DMS 273 treated with DMSO at 0.1 percent for 48 hours (cell line): ENCODE results near the gene DEFB129.
A peak's percentile ranks its signal among the peaks of the same experiment; 100 is the strongest.
"Not testable (repeated sequence)": the region's sequence is repeated elsewhere in the genome, so short reads cannot be mapped to it uniquely, and the experiment has no call there.

Source experiments
- DNase-seq: peaks from one replicate; lab custom pipeline; 2025; lab: John Stamatoyannopoulos, UW

DEFB129 gene, protein sequence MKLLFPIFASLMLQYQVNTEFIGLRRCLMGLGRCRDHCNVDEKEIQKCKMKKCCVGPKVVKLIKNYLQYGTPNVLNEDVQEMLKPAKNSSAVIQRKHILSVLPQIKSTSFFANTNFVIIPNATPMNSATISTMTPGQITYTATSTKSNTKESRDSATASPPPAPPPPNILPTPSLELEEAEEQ

GRCh38 chr20:226958-227357 lies at the start of gene DEFB129:
DEFB129 (plus strand) TSS chr20:227258; CDS start chr20:227289, 31 bp downstream.
- no peak for DNase-seq

DNA sequence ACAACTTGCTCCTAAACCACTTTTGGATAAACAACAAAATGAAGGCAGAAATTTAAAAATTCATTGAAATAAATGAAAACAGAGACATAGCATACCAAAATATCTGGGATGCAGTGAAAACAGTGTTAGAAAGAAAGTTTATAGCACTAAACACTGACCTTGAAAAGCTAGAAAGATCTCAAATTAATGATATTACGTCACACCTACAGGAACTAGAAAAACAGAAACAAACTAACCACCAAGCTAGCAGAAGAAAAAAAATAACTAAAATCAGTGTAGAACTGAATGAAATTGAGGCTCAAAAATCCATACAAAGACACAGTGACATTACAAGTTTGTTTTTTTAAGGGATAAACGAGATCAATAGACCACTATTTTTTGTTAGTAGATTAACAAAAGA lies 42.8 kb upstream of the DEFB129 start:
- no peak for DNase-seq

GRCh38 chr20:187733-188132 lies 39.3 kb upstream of the DEFB129 start:
- DNase-seq = no peak

- DNase-seq = no peak
Observed at GRCh38 chr20:189611-190010, 37.4 kb upstream of the DEFB129 start, which contains the start of gene DEFB128. DEFB128 (minus strand) TSS chr20:189711; CDS start chr20:189623, 88 bp downstream.

DNA sequence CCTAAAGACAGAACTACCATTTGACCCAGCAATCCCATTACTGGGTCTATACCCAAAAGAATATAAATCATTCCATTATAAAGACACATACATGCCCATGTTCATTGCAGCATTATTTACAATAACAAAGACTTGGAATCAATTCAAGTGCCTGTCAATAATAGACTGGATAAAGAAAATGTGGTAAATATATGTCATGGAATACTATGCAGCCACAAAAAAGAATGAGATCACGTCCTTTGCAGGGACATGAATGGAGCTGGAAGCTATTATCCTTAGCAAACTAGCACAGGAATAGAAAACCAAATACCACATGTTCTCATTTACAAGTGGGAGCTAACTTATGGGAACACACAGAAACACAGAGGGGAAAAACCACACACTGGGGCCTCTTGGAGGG lies 28.8 kb upstream of the DEFB129 start:
- DNase-seq = no peak

GRCh38 chr20:199996-200395 lies 27.1 kb upstream of the DEFB129 start:
- DNase-seq = no peak

GRCh38 chr20:203630-204029 lies 23.4 kb upstream of the DEFB129 start:
- DNase-seq = not testable (repeated sequence)

DNA sequence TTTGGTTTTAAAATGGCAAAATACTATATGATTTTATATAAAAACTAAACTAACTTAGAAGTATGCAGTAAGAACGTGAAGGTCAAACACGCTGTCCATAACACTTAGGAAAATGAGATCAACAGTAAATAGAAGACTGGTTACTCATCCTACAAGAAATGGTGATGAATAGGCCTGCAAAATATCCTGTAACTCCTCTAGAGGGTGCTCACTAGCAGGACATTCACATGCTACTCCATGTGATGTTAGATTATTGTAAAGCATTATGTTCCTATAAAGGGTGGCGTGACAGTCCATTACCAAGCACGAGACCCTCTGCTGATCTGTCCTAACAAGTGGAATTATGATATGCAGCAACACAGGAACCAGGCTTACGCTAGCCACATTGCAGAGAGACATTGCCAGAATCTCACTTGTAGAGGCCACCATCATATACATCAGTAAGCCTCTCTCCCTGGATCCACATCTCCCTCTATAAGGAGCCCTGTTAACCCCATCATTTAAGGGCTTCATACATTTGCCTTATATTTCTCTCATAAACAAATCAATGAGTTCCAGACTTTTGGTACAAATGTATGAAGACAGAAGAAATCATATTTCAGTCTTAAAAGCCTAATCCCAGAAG lies 18.0 kb upstream of the DEFB129 start:
- peak; percentile 24 for DNase-seq

DNA sequence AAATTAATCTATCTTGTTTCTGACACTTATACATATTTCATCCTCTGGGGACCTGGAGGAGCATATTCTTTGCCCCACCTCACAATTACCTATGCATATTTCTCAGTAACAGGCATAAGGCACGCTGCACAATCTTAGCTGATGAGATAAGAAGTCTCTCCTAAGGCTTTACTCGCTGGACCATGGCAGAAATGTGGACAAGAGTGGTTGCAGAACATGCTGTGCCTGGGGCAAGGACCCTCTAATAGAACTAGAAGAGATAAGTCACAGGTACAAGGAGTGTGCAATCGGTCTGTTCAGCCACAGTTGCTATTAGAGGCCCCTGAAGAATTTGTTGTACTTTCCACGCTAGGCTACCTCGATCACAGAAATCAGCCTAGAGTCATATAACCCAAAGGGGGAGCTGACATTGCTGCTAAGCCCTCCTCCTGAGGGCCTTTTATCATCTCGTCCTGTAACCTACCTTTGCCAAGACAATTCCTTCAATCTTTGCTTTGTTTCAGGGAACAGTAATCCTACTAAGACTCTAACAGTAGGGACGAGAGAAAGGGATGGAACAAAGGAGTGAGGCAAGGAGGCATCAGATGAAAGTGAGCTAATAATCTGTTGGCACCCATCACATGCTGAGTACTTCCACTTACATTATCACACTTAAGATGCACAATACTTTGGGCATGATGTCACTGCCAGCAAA lies 16.1 kb upstream of the DEFB129 start:
- DNase-seq = no peak

DNA sequence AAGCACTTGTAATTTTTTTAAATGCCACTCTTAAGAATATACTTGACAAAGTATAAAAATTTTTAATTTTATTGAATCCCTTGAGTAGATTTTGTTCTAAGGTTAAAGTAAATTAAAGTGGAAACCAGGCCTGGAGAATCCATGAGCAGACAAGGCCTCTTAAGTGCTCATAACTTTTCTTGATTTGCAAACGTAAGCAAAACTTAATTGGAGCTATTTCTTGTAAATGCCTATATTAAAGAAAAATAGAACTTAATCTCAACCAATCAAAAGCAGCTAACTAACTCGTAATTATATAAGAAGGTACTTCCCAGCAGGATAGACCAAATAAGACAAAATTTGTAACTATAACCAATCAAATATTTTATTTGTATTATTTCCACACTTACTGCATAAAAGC lies 12.7 kb upstream of the DEFB129 start:
- DNase-seq = no peak

DNA sequence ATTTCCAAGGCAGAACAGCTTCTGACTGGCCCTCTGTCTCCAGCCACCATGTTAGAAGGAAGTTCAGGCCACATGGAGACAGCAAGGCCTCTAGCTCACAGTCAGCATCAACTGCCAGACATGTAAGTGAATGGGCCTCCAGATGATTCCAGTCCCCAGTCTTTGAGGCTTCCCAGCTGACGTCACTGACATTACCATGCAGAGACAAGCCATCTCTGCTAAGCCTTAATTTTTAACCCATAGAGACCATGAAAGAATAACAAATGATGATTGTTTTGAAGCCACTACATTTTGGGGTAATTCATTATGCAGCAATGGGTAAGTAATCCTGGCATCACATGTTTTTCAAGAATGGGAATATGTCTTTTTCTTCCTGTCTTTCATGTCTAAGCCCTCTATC lies 11.3 kb upstream of the DEFB129 start:
- DNase-seq = no peak

- no peak for DNase-seq
Observed at GRCh38 chr20:217266-217665, 9.8 kb upstream of the DEFB129 start.

- DNase-seq = peak; percentile 40
Observed at GRCh38 chr20:219290-220115, 7.6 kb upstream of the DEFB129 start.

GRCh38 chr20:221258-221830 lies 5.7 kb upstream of the DEFB129 start:
- no peak for DNase-seq

DNA sequence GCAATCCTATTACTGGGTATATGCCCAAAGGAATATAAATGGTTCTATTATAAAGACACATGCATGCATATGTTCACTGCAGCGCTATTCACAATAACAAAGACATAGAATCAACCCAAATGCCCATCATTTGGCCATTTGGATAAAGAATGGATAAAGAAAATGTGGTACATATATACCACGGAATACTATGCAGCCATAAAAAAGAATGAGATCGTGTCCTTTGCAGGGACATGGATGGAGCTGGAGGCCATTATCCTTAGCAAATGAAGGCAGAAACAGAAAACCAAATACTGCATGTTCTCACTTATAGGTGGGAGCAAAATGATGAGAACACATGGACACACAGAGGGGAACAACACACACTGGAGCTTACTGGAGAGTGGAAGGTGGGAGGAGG lies 1.2 kb upstream of the DEFB129 start:
- not testable (repeated sequence) for DNase-seq

DNA sequence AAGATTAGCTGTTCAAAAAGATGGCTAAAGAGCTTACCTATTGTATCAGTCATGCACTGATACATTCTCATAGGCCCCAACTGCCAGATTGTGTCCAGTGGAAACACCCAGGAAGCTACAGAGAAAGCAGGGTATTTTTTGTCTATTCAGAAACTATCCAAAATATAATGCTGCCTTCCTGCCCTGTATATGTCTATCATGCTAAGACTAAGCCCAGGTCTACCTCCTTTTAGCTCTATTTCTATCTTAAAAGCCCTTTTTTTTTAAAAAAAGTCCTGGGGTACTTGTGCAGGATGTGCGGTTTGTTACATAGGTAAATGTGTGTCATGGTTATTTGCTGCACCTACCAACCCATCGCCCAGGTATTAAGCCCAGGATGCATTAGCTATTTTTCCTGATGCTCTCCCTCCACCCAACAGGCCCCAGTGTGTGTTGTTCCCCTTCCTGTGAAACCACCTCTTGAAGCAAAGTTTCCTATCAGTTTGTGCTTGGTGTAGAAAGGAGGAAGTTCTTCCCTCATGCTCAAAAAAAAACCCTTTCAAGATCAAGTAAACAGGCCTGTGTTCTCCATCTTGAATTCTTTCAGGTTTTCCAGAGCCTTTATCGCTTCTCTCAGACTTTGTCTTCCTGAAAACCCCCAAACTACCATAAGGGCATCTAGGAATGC lies 514 bp downstream of the DEFB129 start:
- no peak for DNase-seq

GRCh38 chr20:235891-236290 lies 8.8 kb downstream of the DEFB129 start:
- DNase-seq = no peak

- DNase-seq = no peak
Observed at GRCh38 chr20:237489-237888, 10.4 kb downstream of the DEFB129 start.

DNA sequence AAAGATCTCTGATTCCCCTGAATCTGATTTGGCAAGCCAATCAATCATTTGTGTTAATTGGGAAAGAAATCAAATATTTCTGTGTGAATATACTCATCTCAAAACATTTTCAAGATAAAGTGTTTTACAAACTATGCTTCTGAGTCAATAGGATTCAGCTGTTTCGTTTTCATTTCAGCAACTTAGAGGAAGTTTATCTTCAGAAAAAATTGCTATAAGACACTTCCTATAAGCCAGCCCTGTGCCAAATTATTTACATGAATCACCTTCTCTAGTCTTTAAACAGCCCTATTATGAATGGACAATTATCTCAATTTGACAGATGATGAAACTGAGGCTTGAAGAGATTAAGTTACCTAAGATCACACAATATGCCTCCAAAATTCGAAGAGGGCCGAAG lies 10.9 kb downstream of the DEFB129 start:
- DNase-seq = no peak

DNA sequence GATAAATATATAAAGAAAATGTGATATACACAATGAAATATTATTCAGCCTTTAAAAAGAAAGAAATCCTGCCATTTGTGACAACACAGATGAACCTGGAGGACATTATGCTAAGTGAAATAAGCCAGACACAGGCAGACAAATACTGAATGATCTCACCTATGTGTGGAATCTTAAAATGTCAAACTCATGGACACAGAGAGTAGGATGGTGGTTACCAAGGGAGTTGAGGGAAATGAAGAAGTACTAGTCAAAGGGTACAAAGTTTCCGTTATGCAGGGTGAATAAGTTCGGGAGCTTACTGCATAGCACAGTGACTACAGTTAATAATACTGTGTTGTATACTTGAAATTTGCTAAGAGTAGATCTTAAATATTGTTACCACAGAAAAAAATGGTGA lies 15.8 kb downstream of the DEFB129 start:
- DNase-seq = no peak

DNA sequence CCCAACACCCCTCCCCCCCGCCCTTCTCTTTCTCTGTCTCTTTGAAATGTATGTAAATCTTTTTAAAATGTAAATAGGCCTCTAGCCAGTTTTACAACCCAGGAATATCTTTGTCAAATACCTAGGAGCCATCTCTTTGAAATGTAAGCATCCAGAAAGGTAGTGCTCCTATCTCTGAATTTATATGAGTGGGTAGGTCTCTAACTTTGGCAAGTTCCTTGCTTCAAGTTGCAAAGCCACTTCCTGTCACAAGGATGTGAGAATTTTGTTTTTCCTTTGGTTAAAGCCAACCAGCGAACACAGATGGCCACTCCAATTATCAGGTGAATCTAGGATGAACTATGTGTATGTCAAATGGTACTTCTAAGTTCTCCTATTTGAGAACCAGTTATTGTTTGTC lies 24.3 kb downstream of the DEFB129 start:
- DNase-seq = no peak

- DNase-seq = no peak
Observed at GRCh38 chr20:252801-253200, 25.7 kb downstream of the DEFB129 start.
